Adrenal gland (tissue), 5 donors: ENCODE results near the gene EXOC4.

Source experiments
- POLR2A ChIP-seq, 2 donors: fragments of 450-650 bp; IDR thresholded peaks; one replicate each; pipeline ENCODE4 v1.6.1; 2017; ENCODE audit warnings: antibody characterized with exemption in 2 of 2, mild to moderate bottlenecking in 2 of 2, moderate library complexity in 1 of 2
- TF ChIP-seq, protein P1 (sequence below), 6 experiments: fragments of 450-650 bp in 4 of 6; fragments of 200-600 bp in 2 of 6; sonication (generic) in 1 of 6; IDR thresholded peaks; 1 replicate in 5 of 6; 2 replicates in 1 of 6; pipeline versions ENCODE4 v1.5.1 to v1.8.0; 2016 to 2021; ENCODE audit warnings: antibody characterized with exemption in 6 of 6, mild to moderate bottlenecking in 2 of 6, moderate library complexity in 1 of 6
- donor health status: DM: no; HTN: no; CAD: no.

DNA sequence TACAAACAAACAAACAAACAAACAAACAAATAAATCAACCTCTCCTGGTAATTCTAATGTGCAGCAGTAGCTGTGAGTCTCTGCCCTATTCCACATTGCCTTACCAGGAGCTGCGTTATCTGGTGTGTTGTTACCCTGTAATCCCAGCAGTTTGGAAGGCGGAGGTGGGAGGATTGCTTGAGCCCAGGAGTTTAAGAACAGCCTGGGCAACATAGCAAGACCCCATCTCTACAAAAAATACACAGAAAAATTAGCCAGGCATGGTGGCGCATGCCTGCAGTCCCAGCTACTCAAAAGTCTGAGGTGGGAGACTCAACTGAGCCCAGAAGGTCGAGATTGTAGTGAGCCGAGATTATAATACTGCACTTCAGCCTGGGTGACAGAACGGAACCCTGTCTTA lies 192.7 kb downstream of the EXOC4 start:
- TF ChIP-seq, protein P1, sequence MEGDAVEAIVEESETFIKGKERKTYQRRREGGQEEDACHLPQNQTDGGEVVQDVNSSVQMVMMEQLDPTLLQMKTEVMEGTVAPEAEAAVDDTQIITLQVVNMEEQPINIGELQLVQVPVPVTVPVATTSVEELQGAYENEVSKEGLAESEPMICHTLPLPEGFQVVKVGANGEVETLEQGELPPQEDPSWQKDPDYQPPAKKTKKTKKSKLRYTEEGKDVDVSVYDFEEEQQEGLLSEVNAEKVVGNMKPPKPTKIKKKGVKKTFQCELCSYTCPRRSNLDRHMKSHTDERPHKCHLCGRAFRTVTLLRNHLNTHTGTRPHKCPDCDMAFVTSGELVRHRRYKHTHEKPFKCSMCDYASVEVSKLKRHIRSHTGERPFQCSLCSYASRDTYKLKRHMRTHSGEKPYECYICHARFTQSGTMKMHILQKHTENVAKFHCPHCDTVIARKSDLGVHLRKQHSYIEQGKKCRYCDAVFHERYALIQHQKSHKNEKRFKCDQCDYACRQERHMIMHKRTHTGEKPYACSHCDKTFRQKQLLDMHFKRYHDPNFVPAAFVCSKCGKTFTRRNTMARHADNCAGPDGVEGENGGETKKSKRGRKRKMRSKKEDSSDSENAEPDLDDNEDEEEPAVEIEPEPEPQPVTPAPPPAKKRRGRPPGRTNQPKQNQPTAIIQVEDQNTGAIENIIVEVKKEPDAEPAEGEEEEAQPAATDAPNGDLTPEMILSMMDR (IDR thresholded peaks at IDR 0.05) = no peak
- TF ChIP-seq POLR2A (IDR thresholded peaks at IDR 0.05) = no peak
